H1 (cell line): ENCODE data around the gene FGGY. TPM values are rescaled to one million over a fixed set of nuclear protein-coding genes. Genes with fewer than 3 reads are reported as not detected.

Experiments
- CTCF ChIA-PET: fragments of 300-600 bp; sonication (Branson Sonifier 250); formaldehyde crosslinking; loops from one replicate; lab custom pipeline; 2021; ENCODE audit not compliant: partially characterized antibody; lab: Charles Lee
- POLR2A ChIA-PET: fragments of 300-600 bp; sonication (Branson Sonifier 250); formaldehyde crosslinking; loops from one replicate; lab custom pipeline; 2021; ENCODE audit warnings: inconsistent platforms; ENCODE audit not compliant: partially characterized antibody; lab: Charles Lee
- DNase-seq, 2 experiments: peaks; one replicate each; pipeline versions ENCODE4 v3.0.0 to v3.0.0-alpha.2; 2010 to 2022; ENCODE audit warnings: low spot score in 2 of 2, low read depth in 1 of 2, mixed read lengths in 1 of 2
- FAIRE-seq: peaks from 2 replicates; lab custom pipeline; 2011; peaks lifted over from hg19 to GRCh38; lab: Jason Lieb, UNC
- H2AFZ ChIP-seq: 2 replicates; pipeline ENCODE4 v1.8.1; 2012; ENCODE audit warnings: low read length, inconsistent platforms
- H2AK5ac ChIP-seq: 2 replicates; pipeline ENCODE4 v1.6.1; 2013; ENCODE audit warnings: low read depth, low read length
- H2BK120ac ChIP-seq: replicated peaks from 2 replicates; pipeline ENCODE3; 2013; ENCODE audit warnings: low read depth, low read length, inconsistent platforms
- H2BK12ac ChIP-seq: 2 replicates; pipeline ENCODE4 v1.6.1; 2013; ENCODE audit warnings: low read depth, low read length
- H2BK15ac ChIP-seq: 2 replicates; pipeline ENCODE4 v1.6.1; 2013; ENCODE audit warnings: low read length
- H2BK20ac ChIP-seq: 2 replicates; pipeline ENCODE4 v1.6.1; 2013; ENCODE audit warnings: low read length
- H2BK5ac ChIP-seq: 2 replicates; pipeline ENCODE4 v1.6.1; 2013; ENCODE audit warnings: low read depth, low read length
- H3K14ac ChIP-seq: 2 replicates; pipeline ENCODE4 v1.6.1; 2013; ENCODE audit warnings: inconsistent platforms; ENCODE audit not compliant: insufficient read length
- H3K18ac ChIP-seq: 2 replicates; pipeline ENCODE4 v1.6.1; 2013; ENCODE audit warnings: low read length; ENCODE audit errors: extremely low read depth
- H3K23ac ChIP-seq: 2 replicates; pipeline ENCODE4 v1.6.1; 2013; ENCODE audit warnings: inconsistent platforms; ENCODE audit not compliant: insufficient read length
- H3K23me2 ChIP-seq: 2 replicates; pipeline ENCODE4 v1.6.1; 2013; ENCODE audit warnings: low read depth, low read length
- H3K27ac ChIP-seq: 2 replicates; pipeline ENCODE4 v1.6.1; 2011; ENCODE audit warnings: low read depth, low read length, inconsistent platforms
- H3K27me3 ChIP-seq, 4 experiments: replicated peaks in 1 of 4; 1 replicate in 1 of 4; 2 replicates in 3 of 4; pipeline versions ENCODE4 v1.6.1 to v1.8.1; 2011 to 2013; ENCODE audit warnings: low read length in 3 of 4, mild to moderate bottlenecking in 3 of 4, inconsistent platforms in 2 of 4, mixed read lengths in 2 of 4, moderate library complexity in 1 of 4; ENCODE audit not compliant: control insufficient read depth in 3 of 4, insufficient read depth in 3 of 4; ENCODE audit errors: extremely low read depth in 1 of 4
- H3K36me3 ChIP-seq, 4 experiments: 2 replicates each; pipeline versions ENCODE4 v1.6.1 to v1.8.1; 2011 to 2013; ENCODE audit warnings: mild to moderate bottlenecking in 4 of 4, low read length in 3 of 4, moderate library complexity in 2 of 4, control low read depth in 1 of 4, inconsistent platforms in 1 of 4; ENCODE audit not compliant: insufficient read depth in 4 of 4, control insufficient read depth in 2 of 4
- H3K4ac ChIP-seq: replicated peaks from 2 replicates; pipeline ENCODE3; 2013; ENCODE audit warnings: low read length, low read depth, mixed read lengths, inconsistent platforms; ENCODE audit not compliant: insufficient read length
- H3K4me1 ChIP-seq, 4 experiments: replicated peaks in 1 of 4; 1 replicate in 1 of 4; 2 replicates in 3 of 4; pipeline versions ENCODE4 v1.6.1 to v1.8.1; 2011 to 2013; ENCODE audit warnings: low read length in 3 of 4, inconsistent platforms in 2 of 4, mixed read lengths in 1 of 4; ENCODE audit not compliant: insufficient read depth in 4 of 4, control insufficient read depth in 3 of 4
- H3K4me2 ChIP-seq, 2 experiments: 2 replicates each; pipeline versions ENCODE4 v1.6.1 to v1.8.1; 2011 to 2013; ENCODE audit warnings: low read depth in 2 of 2, low read length in 2 of 2, control low read depth in 1 of 2, inconsistent platforms in 1 of 2, mild to moderate bottlenecking in 1 of 2; ENCODE audit not compliant: insufficient read depth in 1 of 2
- H3K4me3 ChIP-seq, 4 experiments: fragments of 200-600, 300-600 bp in 1 of 4; sonication (generic), shearing (Covaris generic), sonication (Bioruptor Twin) in 1 of 4; 2 replicates each; pipeline versions ENCODE4 v1.5.1 to v1.8.1; 2011 to 2016; ENCODE audit warnings: low read length in 4 of 4, low read depth in 3 of 4, control low read depth in 2 of 4, inconsistent platforms in 2 of 4, mild to moderate bottlenecking in 2 of 4, mixed read lengths in 1 of 4, moderate library complexity in 1 of 4; ENCODE audit not compliant: insufficient read depth in 2 of 4; ENCODE audit errors: extremely low read depth in 1 of 4
- H3K56ac ChIP-seq: replicated peaks from 2 replicates; pipeline ENCODE3; 2013; ENCODE audit warnings: low read depth, mild to moderate bottlenecking, mixed read lengths, low read length, inconsistent platforms; ENCODE audit not compliant: insufficient read length
- H3K79me1 ChIP-seq: 2 replicates; pipeline ENCODE4 v1.6.1; 2013; ENCODE audit warnings: low read depth, low read length, control low read depth
- H3K79me2 ChIP-seq, 2 experiments: 2 replicates each; pipeline versions ENCODE4 v1.6.1 to v1.8.1; 2012 to 2013; ENCODE audit warnings: low read length in 2 of 2, mild to moderate bottlenecking in 2 of 2, inconsistent platforms in 1 of 2; ENCODE audit not compliant: insufficient read depth in 2 of 2, control insufficient read depth in 1 of 2
- H3K9ac ChIP-seq, 4 experiments: replicated peaks in 1 of 4; 1 replicate in 1 of 4; 2 replicates in 3 of 4; pipeline versions ENCODE4 v1.6.1 to v1.8.1; 2011 to 2013; ENCODE audit warnings: low read depth in 3 of 4, low read length in 3 of 4, control low read depth in 2 of 4, mild to moderate bottlenecking in 2 of 4, moderate library complexity in 2 of 4, inconsistent platforms in 1 of 4; ENCODE audit errors: extremely low read depth in 1 of 4
- H3K9me3 ChIP-seq, 2 experiments: 2 replicates each; pipeline versions ENCODE4 v1.6.1 to v1.8.1; 2012 to 2013; ENCODE audit warnings: mild to moderate bottlenecking in 2 of 2, moderate library complexity in 2 of 2, control low read depth in 1 of 2, inconsistent platforms in 1 of 2, low read depth in 1 of 2, low read length in 1 of 2, mixed read lengths in 1 of 2; ENCODE audit not compliant: insufficient read depth in 2 of 2
- H4K20me1 ChIP-seq, 2 experiments: replicated peaks in 1 of 2; 2 replicates each; pipeline versions ENCODE3 to v1.8.1; 2011 to 2013; ENCODE audit warnings: inconsistent platforms in 2 of 2, low read length in 2 of 2, mild to moderate bottlenecking in 1 of 2; ENCODE audit not compliant: insufficient read depth in 2 of 2, control insufficient read depth in 1 of 2
- H4K5ac ChIP-seq: 2 replicates; pipeline ENCODE4 v1.6.1; 2013; ENCODE audit warnings: low read length, low read depth, mixed read lengths, inconsistent platforms; ENCODE audit not compliant: insufficient read length
- H4K8ac ChIP-seq: 2 replicates; pipeline ENCODE4 v1.8.0; 2013; ENCODE audit warnings: mild to moderate bottlenecking, moderate library complexity, low read length, inconsistent platforms; ENCODE audit not compliant: insufficient read depth; ENCODE audit errors: extremely low read depth
- H4K91ac ChIP-seq: replicated peaks from 2 replicates; pipeline ENCODE3; 2013; ENCODE audit warnings: low read length, mixed read lengths, inconsistent platforms; ENCODE audit not compliant: insufficient read length
- CBX8 ChIP-seq: fragments of 300-800, 300-1000 bp; sonication (generic); IDR thresholded peaks from 2 replicates; pipeline ENCODE4 v1.7.1; 2016; ENCODE audit warnings: low read depth, low read length, borderline replicate concordance
- CHD2 ChIP-seq: IDR thresholded peaks from 2 replicates; pipeline ENCODE4 v1.6.1; 2012; ENCODE audit warnings: low read length, improper control_type of control experiment
- HDAC6 ChIP-seq: IDR thresholded peaks from one replicate; pipeline ENCODE4 v1.7.1; 2012; ENCODE audit warnings: low read depth, mild to moderate bottlenecking, inconsistent platforms, low read length, moderate library complexity
- JUN ChIP-seq: IDR thresholded peaks from 2 replicates; pipeline ENCODE4 v1.6.1; 2011; ENCODE audit warnings: low read depth, mild to moderate bottlenecking, improper control_type of control experiment, low read length
- JUND ChIP-seq: IDR thresholded peaks from 2 replicates; pipeline ENCODE4 v1.6.1; 2011; ENCODE audit warnings: mild to moderate bottlenecking, improper control_type of control experiment, low read length
- MAFK ChIP-seq: IDR thresholded peaks from 2 replicates; pipeline ENCODE4 v1.6.1; 2012; ENCODE audit warnings: low read depth, mild to moderate bottlenecking, improper control_type of control experiment, low read length
- RNF2 ChIP-seq: fragments of 200-900, 300-1000 bp; sonication (generic); IDR thresholded peaks from 2 replicates; pipeline ENCODE4 v1.7.1; 2016; ENCODE audit warnings: borderline replicate concordance, low read depth, mild to moderate bottlenecking, antibody characterized with exemption, low read length; ENCODE audit not compliant: poor library complexity, severe bottlenecking; ENCODE audit errors: missing control alignments
- SP2 ChIP-seq: IDR thresholded peaks from 2 replicates; pipeline ENCODE4 v1.6.1; 2012; ENCODE audit warnings: mild to moderate bottlenecking, low read length, inconsistent platforms
- WGBS, 2 experiments: shearing (Covaris generic) in 1 of 2; methylation state at CpG; one replicate each; pipeline versions ENCODE4 v1.1.6 to v1.1.7; 2013 to 2015; ENCODE audit warnings: low lambda C conversion rate in 2 of 2, mixed read lengths in 2 of 2, inconsistent platforms in 1 of 2, low coverage in 1 of 2, missing lambda C conversion rate in 1 of 2; ENCODE audit not compliant: insufficient replicate concordance in 2 of 2, insufficient coverage in 1 of 2, insufficient read length in 1 of 2; ENCODE audit errors: extremely low coverage in 1 of 2, missing lambda C conversion rate in 1 of 2; 5-methylcytosine and 5-hydroxymethylcytosine counted together
- polyA plus RNA-seq, 7 experiments: library from polyadenylated mRNA; depleted of rRNA in 3 of 7; stranded (reverse) in 5 of 7; unstranded in 2 of 7; fragments of >200 nt in 5 of 7; fragments of 200-250 nt in 2 of 7; gene quantifications; 1 replicate in 5 of 7; 2 replicates in 1 of 7; 4 replicates in 1 of 7; pipeline versions ENCODE4 v1.2.1 to v1.2.3, GENCODE V29; 2011 to 2013; ENCODE audit warnings: missing spikeins in 2 of 7, mixed read lengths in 2 of 7
- total RNA-seq: library from RNA; stranded (reverse); fragmentation: NEBNext Ultra II Directional; extraction: Animal tissue kit (Norgen Biotek cat#: 25700); gene quantifications from 2 replicates; pipeline ENCODE4 v1.2.1, GENCODE V29; 2021
- TF ChIP-seq, protein P1 (sequence below): IDR thresholded peaks from 2 replicates; pipeline ENCODE4 v1.6.1; 2012; ENCODE audit warnings: inconsistent platforms

Gene FGGY
- total and polyA plus RNA-seq, 2 of the 8 experiments (the other 6 are each of a cell fraction or from before 2014, with no cell fraction given), result 10.3 to 12.5 TPM

DNA sequence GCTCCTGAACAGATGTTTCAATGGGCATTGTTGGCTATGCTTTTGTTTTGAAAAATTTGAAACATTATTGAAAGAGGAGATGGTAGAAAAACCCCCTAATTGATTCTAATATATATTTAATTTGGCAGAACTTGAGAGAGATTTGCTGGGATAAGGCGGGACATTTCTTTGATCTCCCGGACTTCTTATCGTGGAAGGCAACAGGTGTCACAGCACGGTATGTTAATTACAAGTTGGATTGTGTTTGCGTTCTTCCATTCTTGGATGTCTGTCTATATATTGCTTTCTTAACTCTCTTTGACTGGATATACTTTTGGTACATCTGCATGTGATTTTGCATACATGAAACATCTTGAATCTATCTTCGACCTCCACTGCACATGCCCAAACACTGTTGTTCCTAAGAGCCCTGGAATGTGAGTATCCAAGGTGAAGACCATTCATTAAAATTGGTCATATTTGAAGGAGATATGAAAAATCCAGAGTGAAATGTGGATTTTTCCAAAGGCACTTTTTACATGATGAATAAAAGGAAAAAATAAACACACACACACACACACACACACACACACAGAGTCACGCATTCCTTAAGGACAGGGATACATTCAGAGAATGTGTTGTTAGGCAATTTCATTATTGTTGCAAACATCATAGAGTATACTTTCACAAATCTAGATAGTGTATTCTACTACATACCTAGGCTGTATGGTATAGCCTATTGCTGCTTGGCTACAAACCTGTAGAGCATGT, 81.9 kb downstream of the FGGY start:
- no peak overlapping the region for H3K27ac ChIP-seq
- TF ChIP-seq SP2, result no peak
- TF ChIP-seq MAFK, result no peak
- TF ChIP-seq JUND, result no peak
- no peak for TF ChIP-seq HDAC6
- TF ChIP-seq, protein P1, sequence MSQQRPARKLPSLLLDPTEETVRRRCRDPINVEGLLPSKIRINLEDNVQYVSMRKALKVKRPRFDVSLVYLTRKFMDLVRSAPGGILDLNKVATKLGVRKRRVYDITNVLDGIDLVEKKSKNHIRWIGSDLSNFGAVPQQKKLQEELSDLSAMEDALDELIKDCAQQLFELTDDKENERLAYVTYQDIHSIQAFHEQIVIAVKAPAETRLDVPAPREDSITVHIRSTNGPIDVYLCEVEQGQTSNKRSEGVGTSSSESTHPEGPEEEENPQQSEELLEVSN, result no peak
- TF ChIP-seq CBX8, result no peak
- TF ChIP-seq CHD2, result no peak
- TF ChIP-seq RNF2, result no peak
- TF ChIP-seq JUN, result no peak

More for the DNA sequence above, 81.9 kb downstream of the FGGY start:
- H3K79me1 ChIP-seq, result no peaks in the 10 kb centered on the region; the same call in 1 of the 2 replicates
- FAIRE-seq (no peak), DNase-seq (no peak)
- no peaks in the 10 kb centered on the region for H3K79me2 ChIP-seq
- no peak overlapping the region for H3K9ac ChIP-seq
- no peak overlapping the region for H3K4me3 ChIP-seq
- POLR2A ChIA-PET, result no interaction called here
- no peak overlapping the region for H3K14ac ChIP-seq
- no peak overlapping the region for H2BK5ac ChIP-seq
- no peaks in the 10 kb centered on the region for H3K9me3 ChIP-seq
- H2BK12ac ChIP-seq, result no peak overlapping the region
- H3K23me2 ChIP-seq, result no peaks in the 10 kb centered on the region; the same call in 1 of the 2 replicates
- H3K18ac ChIP-seq, result no peak overlapping the region
- H3K23ac ChIP-seq, result no peak overlapping the region
- no peaks in the 10 kb centered on the region for H3K27me3 ChIP-seq
- no peaks in the 10 kb centered on the region for H3K36me3 ChIP-seq
- no peak overlapping the region for H2AK5ac ChIP-seq
- no peak overlapping the region for H2BK20ac ChIP-seq
- H2BK15ac ChIP-seq, result no peak overlapping the region
- H2BK120ac ChIP-seq, result no peak overlapping the region
- 88% methylated on average over 7 of the region's 7 CpGs; no CpG with 5 or more reads in 1 of the 2 experiments for WGBS, 2 experiments
- H3K4me2 ChIP-seq, result no peak overlapping the region
- no peak overlapping the region for H4K8ac ChIP-seq
- H4K91ac ChIP-seq, result no peak overlapping the region
- H4K20me1 ChIP-seq, result no peaks in the 10 kb centered on the region
- H4K5ac ChIP-seq, result no peak overlapping the region
- CTCF ChIA-PET, result no interaction called here
- H3K56ac ChIP-seq, result no peak overlapping the region
- no peak overlapping the region for H2AFZ ChIP-seq
- H3K4ac ChIP-seq, result no peak overlapping the region
- H3K4me1 ChIP-seq, result peaks cover 0 to 4% (median 2%) of the 10 kb centered on the region in 4 experiments; a peak in 2 of 7 replicates
